ENCODE data around the gene PDCD2. TPM values are rescaled to one million over a fixed set of nuclear protein-coding genes. Genes with fewer than 3 reads are reported as not detected.

PDCD2 gene
- total and polyA plus RNA-seq, 9 of the 15 experiments (the other 6 are each of a cell fraction or from before 2014, with no cell fraction given): 67.3 to 430 (median 318) TPM

- TF ChIP-seq ZNF830 (CRISPR knock-in tag; IDR thresholded peaks at IDR 0.05) (no peak), NELFE (IDR thresholded peaks at IDR 0.05; ENCODE audit: insufficient read depth, insufficient read length) (no peak), E2F5 (CRISPR knock-in tag; IDR thresholded peaks at IDR 0.05) (no peak), JUNB (CRISPR knock-in tag; conservative IDR thresholded peaks at IDR 0.05) (no peak), ZSCAN29 (IDR thresholded peaks at IDR 0.05) (no peak), ZNF274 (IDR thresholded peaks at IDR 0.05; ENCODE audit: borderline replicate concordance, low read depth, low read length) (no peak), RBBP5 (IDR thresholded peaks at IDR 0.05; ENCODE audit: borderline replicate concordance, insufficient read depth, low read length, poor library complexity, severe bottlenecking) (no peak), THRA (IDR thresholded peaks at IDR 0.05) (no peak), RFX7 (CRISPR knock-in tag; IDR thresholded peaks at IDR 0.05) (no peak), ARNT (IDR thresholded peaks at IDR 0.05) (0 out of 4 replicates have a peak, but pooled peaks of 1 of the 2 experiments have one; percentile 25), RB1 (IDR thresholded peaks at IDR 0.05; ENCODE audit: low read depth) (no peak), MTA3 (IDR thresholded peaks at IDR 0.05; ENCODE audit: borderline replicate concordance) (no peak), THRAP3 (IDR thresholded peaks at IDR 0.05; ENCODE audit: borderline replicate concordance) (0 out of 2 replicates have a peak, but pooled peaks have one; percentile 51), HDGF (IDR thresholded peaks at IDR 0.05) (no peak), NKRF (IDR thresholded peaks at IDR 0.05; ENCODE audit: borderline replicate concordance) (peak; percentile 95), E2F1 (CRISPR knock-in tag; IDR thresholded peaks at IDR 0.05) (no peak), CEBPZ (IDR thresholded peaks at IDR 0.05; ENCODE audit: borderline replicate concordance, low read depth, low read length) (no peak), RBM22 (IDR thresholded peaks at IDR 0.05; ENCODE audit: low read depth, low read length, poor library complexity, severe bottlenecking) (no peak)
Observed at GRCh38 chr6:170553534-170554012, 30.9 kb downstream of the PDCD2 start (continued).

Data from K562 (cell line).